Suprapubic skin (tissue), 4 donors: Measurements from ENCODE around the gene MRPL45.

Experiments used
- EP300 ChIP-seq: sonication (generic); formaldehyde crosslinking; IDR thresholded peaks from one replicate; pipeline ENCODE4 v1.6.1; 2017; ENCODE audit warnings: antibody characterized with exemption
- POLR2AphosphoS5 ChIP-seq, 3 donors: sonication (generic); formaldehyde crosslinking; IDR thresholded peaks; one replicate each; pipeline ENCODE4 v1.6.1; 2017; ENCODE audit warnings: antibody characterized with exemption in 3 of 3
- TF ChIP-seq, protein P1 (sequence below), 2 donors: fragments of 200-600 bp in 1 of 2; fragments of 450-650 bp in 1 of 2; sonication (generic) in 1 of 2; IDR thresholded peaks; one replicate each; pipeline ENCODE4 v1.5.1; 2016 to 2019; ENCODE audit warnings: antibody characterized with exemption in 2 of 2, mild to moderate bottlenecking in 1 of 2, moderate library complexity in 1 of 2

DNA sequence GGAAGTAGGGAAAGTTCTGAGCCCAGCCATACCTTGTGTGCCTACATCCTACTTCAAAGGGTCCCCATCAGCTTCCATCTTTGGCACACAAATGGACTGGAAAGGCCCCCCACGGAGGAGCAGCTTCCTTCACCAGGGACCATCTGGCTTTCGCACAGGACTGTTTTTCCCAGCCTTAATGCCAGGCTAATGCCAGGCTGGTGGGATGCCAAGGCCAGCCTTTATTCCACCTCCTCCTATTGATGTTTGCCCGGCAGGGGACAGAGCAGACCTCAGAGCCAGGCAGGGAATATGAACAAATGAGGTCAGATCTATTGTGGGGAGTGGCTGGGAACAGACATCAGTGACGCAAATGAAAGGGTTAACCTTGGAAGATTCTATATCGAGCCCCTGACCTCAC lies 41.1 kb downstream of the MRPL45 start:
- no peak for TF ChIP-seq POLR2AphosphoS5 (IDR thresholded peaks at IDR 0.05)
- TF ChIP-seq, protein P1, sequence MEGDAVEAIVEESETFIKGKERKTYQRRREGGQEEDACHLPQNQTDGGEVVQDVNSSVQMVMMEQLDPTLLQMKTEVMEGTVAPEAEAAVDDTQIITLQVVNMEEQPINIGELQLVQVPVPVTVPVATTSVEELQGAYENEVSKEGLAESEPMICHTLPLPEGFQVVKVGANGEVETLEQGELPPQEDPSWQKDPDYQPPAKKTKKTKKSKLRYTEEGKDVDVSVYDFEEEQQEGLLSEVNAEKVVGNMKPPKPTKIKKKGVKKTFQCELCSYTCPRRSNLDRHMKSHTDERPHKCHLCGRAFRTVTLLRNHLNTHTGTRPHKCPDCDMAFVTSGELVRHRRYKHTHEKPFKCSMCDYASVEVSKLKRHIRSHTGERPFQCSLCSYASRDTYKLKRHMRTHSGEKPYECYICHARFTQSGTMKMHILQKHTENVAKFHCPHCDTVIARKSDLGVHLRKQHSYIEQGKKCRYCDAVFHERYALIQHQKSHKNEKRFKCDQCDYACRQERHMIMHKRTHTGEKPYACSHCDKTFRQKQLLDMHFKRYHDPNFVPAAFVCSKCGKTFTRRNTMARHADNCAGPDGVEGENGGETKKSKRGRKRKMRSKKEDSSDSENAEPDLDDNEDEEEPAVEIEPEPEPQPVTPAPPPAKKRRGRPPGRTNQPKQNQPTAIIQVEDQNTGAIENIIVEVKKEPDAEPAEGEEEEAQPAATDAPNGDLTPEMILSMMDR (IDR thresholded peaks at IDR 0.05) = no peak
- no peak for TF ChIP-seq EP300
